Common myeloid progenitor, CD34-positive (primary cell): ENCODE measurements around the gene RABGGTA.

Source experiments
- CTCF ChIA-PET: fragments of 350-600 bp; sonication (Branson Sonifier 250); formaldehyde crosslinking; loops from one replicate; lab custom pipeline; 2021; ENCODE audit warnings: antibody characterized with exemption; lab: Charles Lee
- POLR2A ChIA-PET: fragments of 350-600 bp; sonication (Branson Sonifier 250); formaldehyde crosslinking; loops from one replicate; lab custom pipeline; 2021; ENCODE audit warnings: antibody characterized with exemption; lab: Charles Lee
- DNase-seq, 3 donors: peaks; one replicate each; pipeline versions ENCODE4 v3.0.0 to v3.0.0-alpha.2; 2013
- H3K27ac ChIP-seq, 2 experiments: 1 replicate in 1 of 2; 2 replicates in 1 of 2; pipeline ENCODE4 v1.7.0; 2013; ENCODE audit warnings: inconsistent platforms in 2 of 2, low read length in 2 of 2, mild to moderate bottlenecking in 2 of 2, low read depth in 1 of 2, moderate library complexity in 1 of 2; ENCODE audit not compliant: severe bottlenecking in 2 of 2, insufficient read depth in 1 of 2, poor library complexity in 1 of 2
- H3K27me3 ChIP-seq, 5 experiments: replicated peaks in 2 of 5; 1 replicate in 3 of 5; 2 replicates in 2 of 5; pipeline versions ENCODE4 v1.6.1 to v1.7.0; 2013; ENCODE audit warnings: low read length in 4 of 5, mild to moderate bottlenecking in 2 of 5, moderate library complexity in 2 of 5, inconsistent platforms in 1 of 5; ENCODE audit not compliant: insufficient read depth in 5 of 5, control insufficient read depth in 4 of 5
- H3K36me3 ChIP-seq, 4 experiments: 1 replicate in 2 of 4; 2 replicates in 2 of 4; pipeline versions ENCODE4 v1.6.1 to v1.7.0; 2013; ENCODE audit warnings: low read length in 3 of 4, control low read depth in 1 of 4, mild to moderate bottlenecking in 1 of 4; ENCODE audit not compliant: control insufficient read depth in 4 of 4, insufficient read depth in 4 of 4
- H3K4me1 ChIP-seq, 4 experiments: 1 replicate in 3 of 4; 2 replicates in 1 of 4; pipeline versions ENCODE4 v1.6.1 to v1.7.1; 2013; ENCODE audit warnings: low read length in 3 of 4, mild to moderate bottlenecking in 3 of 4, control low read depth in 1 of 4, inconsistent platforms in 1 of 4, moderate library complexity in 1 of 4; ENCODE audit not compliant: control insufficient read depth in 4 of 4, insufficient read depth in 4 of 4; ENCODE audit errors: control extremely low read depth in 1 of 4
- H3K4me3 ChIP-seq, 7 experiments: 1 replicate in 4 of 7; 2 replicates in 3 of 7; pipeline versions ENCODE4 v1.5.1 to v1.7.0; 2013; ENCODE audit warnings: mild to moderate bottlenecking in 7 of 7, low read length in 6 of 7, moderate library complexity in 6 of 7, inconsistent platforms in 2 of 7, low read depth in 2 of 7, control low read depth in 1 of 7; ENCODE audit not compliant: insufficient read depth in 4 of 7, control insufficient read depth in 1 of 7; ENCODE audit errors: extremely low read depth in 1 of 7
- H3K9me3 ChIP-seq, 5 experiments: 1 replicate in 4 of 5; 2 replicates in 1 of 5; pipeline versions ENCODE4 v1.6.1 to v1.7.1; 2013; ENCODE audit warnings: low read length in 4 of 5, mild to moderate bottlenecking in 2 of 5, inconsistent platforms in 1 of 5, low read depth in 1 of 5, moderate library complexity in 1 of 5; ENCODE audit not compliant: control insufficient read depth in 4 of 5, insufficient read depth in 2 of 5; ENCODE audit errors: control extremely low read depth in 1 of 5
- WGBS: methylation state at CpG from one replicate; pipeline ENCODE4 v1.1.5; 2013; ENCODE audit not compliant: insufficient coverage; 5-methylcytosine and 5-hydroxymethylcytosine counted together

Gene RABGGTA

DNA sequence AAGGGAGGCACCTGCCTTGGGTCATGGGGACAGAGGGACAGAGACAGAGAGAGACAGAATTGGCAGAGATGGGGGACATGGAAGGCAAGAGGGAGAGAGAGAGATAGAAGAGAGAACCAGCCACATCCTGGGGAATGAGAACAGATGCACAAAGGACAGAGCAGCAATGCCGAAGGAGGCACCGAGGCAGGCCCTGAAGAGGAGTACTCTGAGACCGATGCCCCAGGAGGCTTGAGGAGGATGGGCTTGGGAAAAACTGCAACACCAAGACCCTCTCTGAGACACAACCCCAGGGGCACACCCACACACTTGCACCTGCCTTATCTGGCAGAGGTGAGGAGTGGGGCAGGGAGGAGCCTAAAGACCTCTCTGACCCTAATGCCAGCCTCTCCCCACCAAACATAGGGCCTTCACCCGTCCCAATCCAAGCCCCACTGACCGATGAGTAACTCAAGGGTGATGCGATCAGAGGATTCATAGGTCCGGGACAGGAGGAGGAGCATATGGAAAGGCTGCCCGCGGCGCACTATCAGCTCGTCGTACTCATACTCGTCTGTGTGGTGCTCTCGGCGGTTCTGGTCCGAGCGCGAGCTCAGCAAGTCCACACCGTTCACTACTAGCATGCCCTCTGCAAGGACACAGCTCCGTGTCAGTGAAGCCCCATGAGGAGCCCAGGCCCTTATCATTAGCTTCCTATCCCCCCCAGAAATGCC, 10.0 kb downstream of the RABGGTA start:
- POLR2A ChIA-PET, result interaction anchor here (1.6 kb wide), 1 partner anchor 9 kb away, joined by 4 read pairs; the partner anchor contains the start of gene RABGGTA
- 93% methylated on average over 17 of the region's 20 CpGs for WGBS
- Histone ChIP-seq H3K36me3 (peaks cover 0 to 10% (median 8%) of the 10 kb centered on the region in 4 experiments), H3K4me3 (no peak overlapping the region), H3K27ac (no peak overlapping the region), H3K27me3 (no peaks in the 10 kb centered on the region), H3K4me1 (no peaks in the 10 kb centered on the region), H3K9me3 (no peaks in the 10 kb centered on the region)
- CTCF ChIA-PET, result interaction anchor here (1.4 to 1.9 kb wide), 3 partner anchors 9 to 36 kb away, joined by 3 to 11 read pairs (median 5); no protein-coding TSS in a partner anchor
- DNase-seq, result no peak

GRCh38 chr14:24260780-24261157, 10.6 kb downstream of the RABGGTA start:
- Histone ChIP-seq H3K27me3 (no peaks in the 10 kb centered on the region), H3K4me3 (no peak overlapping the region), H3K9me3 (no peaks in the 10 kb centered on the region), H3K4me1 (no peaks in the 10 kb centered on the region), H3K36me3 (peaks cover 0 to 6% (median 4%) of the 10 kb centered on the region in 4 experiments), H3K27ac (no peak overlapping the region)
- DNase-seq, result no peak
- CTCF ChIA-PET, result no interaction called here
- 100% methylated on average over 3 of the region's 4 CpGs for WGBS
- POLR2A ChIA-PET, result no interaction called here

GRCh38 chr14:24260026-24260779, 11.2 kb downstream of the RABGGTA start:
- no peak for DNase-seq
- ChIA-PET CTCF (no interaction called here), POLR2A (no interaction called here)

DNA sequence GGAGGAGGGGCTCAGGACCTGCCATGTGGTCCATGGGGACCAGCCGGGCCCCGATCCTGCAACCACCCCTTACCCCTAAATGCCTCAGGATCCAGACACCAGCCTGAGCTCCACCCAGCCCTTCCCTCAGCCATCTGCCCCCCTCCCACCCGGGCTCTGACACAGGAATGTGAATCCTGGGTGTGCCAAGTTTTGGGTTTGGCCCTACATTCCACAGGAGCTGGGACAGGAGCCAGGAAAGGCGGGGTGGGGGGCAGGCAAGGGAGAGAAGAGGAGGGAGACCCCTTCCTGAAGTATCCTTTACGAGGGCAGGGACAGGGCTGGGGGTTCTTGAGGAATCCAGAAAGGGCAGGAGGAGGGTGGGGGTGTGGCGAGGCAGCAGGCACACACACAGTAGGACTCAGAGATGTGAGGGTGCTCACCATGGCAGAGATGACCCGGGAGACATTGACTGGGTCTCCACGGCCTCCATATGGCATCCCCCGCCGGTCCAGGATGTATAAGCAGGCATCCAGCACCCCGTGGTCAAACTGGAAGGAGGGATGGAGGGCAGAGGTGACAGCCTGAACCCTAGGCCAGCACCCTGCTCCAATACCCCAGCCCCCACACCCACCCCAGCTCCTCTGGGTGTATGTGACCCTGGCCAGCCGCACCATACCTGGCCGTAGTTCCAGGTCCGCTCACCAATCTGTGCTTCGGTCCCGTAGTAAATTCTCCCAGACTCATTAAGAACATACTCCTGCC, 11.9 kb downstream of the RABGGTA start:
- H3K9me3 ChIP-seq, result no peaks in the 10 kb centered on the region
- ChIA-PET POLR2A (no interaction called here), CTCF (no interaction called here)
- H3K36me3 ChIP-seq, result peaks cover 0 to 4% (median 0%) of the 10 kb centered on the region in 4 experiments
- 97% methylated on average over 10 of the region's 16 CpGs for WGBS
- no peaks in the 10 kb centered on the region for H3K4me1 ChIP-seq
- no peak overlapping the region for H3K4me3 ChIP-seq
- no peak overlapping the region for H3K27ac ChIP-seq
- no peaks in the 10 kb centered on the region for H3K27me3 ChIP-seq
- no peak for DNase-seq

More at GRCh38 chr14:24260026-24260779, 11.2 kb downstream of the RABGGTA start:
- Histone ChIP-seq H3K4me3 (no peak overlapping the region), H3K27ac (no peak overlapping the region), H3K27me3 (no peaks in the 10 kb centered on the region), H3K4me1 (no peaks in the 10 kb centered on the region), H3K9me3 (no peaks in the 10 kb centered on the region), H3K36me3 (peaks cover 0 to 3% (median under 1%) of the 10 kb centered on the region in 4 experiments)
- 97% methylated on average over 14 of the region's 16 CpGs for WGBS

DNA sequence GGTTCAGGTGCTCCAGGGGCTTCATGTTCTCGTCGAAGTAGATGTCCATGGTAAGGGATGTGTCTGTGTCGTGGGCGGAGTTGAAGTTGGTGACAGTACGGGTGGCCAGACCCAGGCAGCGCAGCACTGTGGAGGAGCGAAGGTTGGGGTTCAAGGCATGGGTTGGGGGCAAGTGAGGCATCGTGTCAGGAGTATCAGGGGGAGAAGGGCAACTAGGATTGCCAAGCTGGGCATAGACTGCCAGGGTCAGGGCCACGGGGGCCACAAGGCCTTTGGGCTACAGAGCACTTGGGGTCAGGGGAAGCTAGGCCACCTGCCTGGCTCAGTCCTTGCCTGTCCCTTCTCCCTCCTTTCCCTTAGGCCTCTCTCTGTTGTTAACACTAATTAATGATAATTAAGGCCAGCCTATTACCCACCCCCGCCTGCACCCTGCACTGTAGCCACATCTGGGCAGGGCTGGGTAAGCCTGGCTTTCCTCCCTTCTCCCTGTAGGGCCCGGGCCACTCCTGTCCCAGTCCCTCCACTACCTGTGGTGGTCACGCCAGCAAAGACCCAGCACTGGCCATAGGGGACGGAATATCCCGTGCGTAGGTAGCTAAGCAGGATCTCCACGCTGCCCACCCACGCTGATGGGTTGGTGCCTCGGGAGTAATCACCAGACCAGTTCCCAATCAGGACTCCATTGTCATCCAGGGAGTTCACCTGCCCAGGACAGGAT, 12.7 kb downstream of the RABGGTA start:
- Histone ChIP-seq H3K27ac (no peak overlapping the region), H3K4me3 (no peak overlapping the region), H3K9me3 (no peaks in the 10 kb centered on the region), H3K4me1 (no peaks in the 10 kb centered on the region), H3K36me3 (peaks cover 0 to 4% (median 0%) of the 10 kb centered on the region in 4 experiments), H3K27me3 (no peaks in the 10 kb centered on the region)
- ChIA-PET CTCF (interaction anchor here (1.0 to 3.6 kb wide), 4 partner anchors 12 to 46 kb away, joined by 3 to 12 read pairs (median 6); no protein-coding TSS in a partner anchor), POLR2A (no interaction called here)
- DNase-seq, result no peak
- 99% methylated on average over 17 of the region's 18 CpGs for WGBS

DNA sequence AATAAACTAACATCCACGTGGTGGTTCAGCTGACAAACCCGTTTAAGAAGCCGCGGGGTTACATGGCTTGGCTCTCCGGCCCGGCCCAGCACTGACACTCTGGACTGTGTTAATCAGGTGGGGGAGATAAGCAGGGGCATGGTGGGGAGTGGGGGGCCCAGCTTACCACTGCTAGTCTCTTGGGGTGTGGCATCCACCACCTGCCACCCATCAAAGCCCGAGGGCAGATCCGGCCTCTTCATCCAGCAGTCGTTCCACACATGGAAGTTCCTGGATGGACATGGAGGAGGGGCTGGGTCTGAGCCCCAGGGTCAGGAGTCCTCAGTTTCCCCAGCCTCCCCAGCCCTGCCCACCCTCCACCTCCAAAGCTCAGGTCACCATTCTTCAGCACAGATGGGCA, 13.3 kb downstream of the RABGGTA start:
- WGBS, result 95% methylated on average over 9 of the region's 9 CpGs
- POLR2A ChIA-PET, result no interaction called here
- Histone ChIP-seq H3K36me3 (peaks cover 0 to 4% (median 0%) of the 10 kb centered on the region in 4 experiments), H3K27me3 (no peaks in the 10 kb centered on the region), H3K27ac (no peak overlapping the region), H3K4me1 (no peaks in the 10 kb centered on the region), H3K4me3 (no peak overlapping the region), H3K9me3 (no peaks in the 10 kb centered on the region)
- CTCF ChIA-PET, result interaction anchor here (0.9 to 3.6 kb wide), 5 partner anchors 9 to 46 kb away, joined by 3 to 12 read pairs (median 3); no protein-coding TSS in a partner anchor
- no peak for DNase-seq
